Left cardiac atrium (tissue), 4 donors: Measurements from ENCODE around the gene IZUMO4. TPM values are rescaled to one million over a fixed set of nuclear protein-coding genes. Genes with fewer than 3 reads are reported as not detected.

Source experiments
- ATAC-seq, 2 donors: fragments of 200-7000 bp; cut with Tn5 transposase; one replicate each; pipeline ENCODE4 v1.9.1; 2020; ENCODE audit warnings: mild to moderate bottlenecking in 2 of 2, moderate library complexity in 2 of 2
- DNase-seq: peaks from one replicate; pipeline ENCODE4 v3.0.0-alpha.2; 2020
- intact Hi-C, 2 donors: fragments of 100-400 bp; cut with DNase I; formaldehyde crosslinking; loops; one replicate each; pipeline versions ENCODE4 v1.14.1 to v1.15.1; 2022 to 2023
- total RNA-seq, 2 donors: library from RNA; stranded (reverse); fragmentation: NEBNext Ultra II Directional; extraction: Animal tissue kit (Norgen Biotek cat#: 25700); gene quantifications; one replicate each; pipeline ENCODE4 v1.2.1, GENCODE V29; 2021
- donor health status: DM: no; HTN: yes; CAD: no.
- donor health status: DM: no; HTN: yes; CAD: no; lungs with severe emphysema.
- donor health status: DM: yes; HTN: yes; CAD: no.
- donor health status: Dilated cardiomyopathy.

The IZUMO4 gene
- total RNA-seq, 2 donors from 2014 or later = 0.89 to 2.3 TPM

DNA sequence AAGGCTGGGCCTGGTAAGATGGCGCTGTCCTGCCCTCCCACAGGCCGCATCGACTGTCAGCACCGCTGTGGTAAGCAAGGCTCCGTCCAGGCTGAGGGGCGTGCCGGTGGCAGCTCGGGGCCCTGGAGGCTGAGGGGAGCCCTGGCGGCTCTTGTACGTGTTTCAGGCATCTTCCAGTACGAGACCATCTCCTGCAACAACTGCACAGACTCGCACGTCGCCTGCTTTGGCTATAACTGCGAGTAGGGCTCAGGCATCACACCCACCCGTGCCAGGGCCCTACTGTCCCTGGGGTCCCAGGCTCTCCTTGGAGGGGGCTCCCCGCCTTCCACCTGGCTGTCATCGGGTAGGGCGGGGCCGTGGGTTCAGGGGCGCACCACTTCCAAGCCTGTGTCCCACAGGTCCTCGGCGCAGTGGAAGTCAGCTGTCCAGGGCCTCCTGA lies 1.2 kb downstream of the IZUMO4 start:
- intact Hi-C loops = no loop called here
- no peak for ATAC-seq
- DNase-seq = no peak

DNA sequence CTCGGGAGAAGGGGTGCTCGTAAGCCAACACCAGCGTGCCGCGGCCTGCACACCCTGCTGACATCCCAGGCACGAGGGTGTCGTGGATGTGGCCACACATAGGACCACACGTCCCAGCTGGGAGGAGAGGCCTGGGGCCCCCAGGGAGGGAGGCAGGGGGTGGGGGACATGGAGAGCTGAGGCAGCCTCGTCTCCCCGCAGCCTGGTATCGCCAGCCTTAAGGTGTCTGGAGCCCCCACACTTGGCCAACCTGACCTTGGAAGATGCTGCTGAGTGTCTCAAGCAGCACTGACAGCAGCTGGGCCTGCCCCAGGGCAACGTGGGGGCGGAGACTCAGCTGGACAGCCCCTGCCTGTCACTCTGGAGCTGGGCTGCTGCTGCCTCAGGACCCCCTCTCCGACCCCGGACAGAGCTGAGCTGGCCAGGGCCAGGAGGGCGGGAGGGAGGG lies 2.4 kb downstream of the IZUMO4 start:
- DNase-seq (no peak), ATAC-seq (no peak)
- intact Hi-C loops = no loop called here

DNA sequence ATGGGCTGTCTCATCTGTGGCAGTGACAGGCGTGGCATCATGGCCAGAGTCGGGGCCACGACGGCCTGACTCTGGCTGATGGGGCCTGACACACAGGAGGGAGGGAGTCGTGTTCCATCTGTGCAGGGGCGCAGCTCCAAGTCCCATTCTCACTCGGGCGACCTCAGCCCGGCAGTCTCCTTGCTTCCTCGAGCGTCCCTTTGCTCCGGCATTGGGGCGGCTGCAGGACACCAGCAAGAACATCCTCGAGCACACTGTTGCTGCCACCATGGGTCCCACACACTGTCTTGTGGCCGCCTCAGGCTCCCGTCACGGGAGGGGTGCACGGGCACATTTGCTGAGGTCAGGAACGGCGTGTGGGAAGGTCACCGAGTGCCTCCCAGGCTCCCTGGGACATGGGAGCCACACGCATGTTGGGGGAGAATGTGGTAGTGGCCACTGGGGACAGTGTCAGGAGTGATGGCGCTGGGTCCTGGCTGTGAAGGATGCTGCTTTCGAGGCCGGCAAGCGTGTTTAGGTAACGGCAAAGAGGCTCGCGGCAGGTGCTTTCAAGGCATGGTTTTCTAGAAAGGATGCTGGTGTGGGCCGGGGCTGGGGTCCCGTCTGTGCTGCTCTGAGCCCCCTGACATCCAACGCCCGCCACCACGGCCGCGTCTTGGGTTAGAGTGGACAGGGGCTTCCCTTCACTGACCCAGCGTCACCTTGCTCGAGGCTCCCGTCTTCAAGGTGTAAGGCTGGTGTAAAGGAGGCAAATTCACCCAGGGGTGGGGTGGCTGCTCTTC lies 3.4 kb downstream of the IZUMO4 start:
- intact Hi-C loops = no loop called here

DNA sequence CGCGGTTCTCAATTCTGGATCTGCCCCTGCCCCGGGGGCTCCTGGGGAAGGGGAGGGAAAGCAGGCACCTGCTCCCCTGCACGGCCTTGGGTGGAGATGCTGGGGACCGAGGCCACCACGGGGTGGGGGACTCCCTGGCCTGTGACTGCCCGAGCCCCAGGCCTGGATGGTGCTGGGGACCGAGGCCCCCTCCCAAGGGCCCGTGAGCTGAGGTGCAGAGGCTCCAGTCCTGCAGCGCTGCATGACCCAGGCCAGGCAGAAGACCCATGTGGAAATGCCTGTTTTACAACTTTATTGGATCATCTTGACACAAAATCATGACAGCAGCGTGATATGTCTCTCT lies 4.0 kb downstream of the IZUMO4 start:
- no peak for ATAC-seq
- no peak for DNase-seq
- intact Hi-C loops = no loop called here

More for the DNA sequence above, 3.4 kb downstream of the IZUMO4 start:
- ATAC-seq = no peak
- DNase-seq = no peak

DNA sequence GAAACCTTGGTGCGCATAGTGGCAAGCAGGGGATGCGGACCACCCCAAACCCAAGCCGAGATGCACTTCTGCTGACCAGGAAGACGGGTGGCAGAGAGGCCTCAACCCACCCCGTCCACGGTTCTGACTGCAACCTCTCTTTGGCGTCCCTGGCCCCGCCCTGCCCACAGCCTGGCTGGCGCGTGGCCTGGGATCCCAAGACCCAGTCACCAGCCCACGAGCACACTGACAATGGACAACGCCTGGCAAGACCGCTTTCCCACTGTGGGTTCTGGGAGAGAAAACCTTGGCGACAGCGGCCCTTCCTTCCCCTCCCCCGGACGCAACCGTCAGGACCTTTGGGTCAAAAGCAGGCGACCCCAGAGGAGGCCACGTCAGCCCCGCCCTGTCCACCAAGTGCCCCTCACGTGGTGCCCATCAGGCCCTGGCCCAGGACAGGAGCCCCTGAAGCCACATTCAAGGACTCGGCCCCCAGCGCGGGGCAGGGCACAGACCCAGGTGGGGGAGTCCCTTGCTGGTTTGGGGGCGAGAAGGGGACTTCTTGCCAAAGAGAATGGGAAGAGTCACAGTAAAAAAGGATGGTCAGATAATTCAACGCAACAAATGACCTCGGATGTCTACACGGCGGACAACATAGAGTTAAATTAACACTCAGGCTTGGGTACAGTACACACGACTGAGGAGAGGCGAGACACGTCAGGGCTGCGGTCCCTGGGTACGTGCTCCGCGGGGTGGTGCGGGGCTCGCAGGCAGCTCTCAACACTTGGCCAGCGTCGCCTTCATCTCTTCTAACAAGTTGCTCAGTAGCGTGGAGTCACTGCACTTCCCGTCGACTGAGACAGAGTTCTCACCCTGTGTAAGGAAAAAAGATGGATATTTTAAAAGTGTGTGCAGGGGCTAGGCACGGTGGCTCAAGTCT lies 5.0 kb downstream of the IZUMO4 start:
- DNase-seq (no peak), ATAC-seq (no peak)
- intact Hi-C loops = no loop called here

DNA sequence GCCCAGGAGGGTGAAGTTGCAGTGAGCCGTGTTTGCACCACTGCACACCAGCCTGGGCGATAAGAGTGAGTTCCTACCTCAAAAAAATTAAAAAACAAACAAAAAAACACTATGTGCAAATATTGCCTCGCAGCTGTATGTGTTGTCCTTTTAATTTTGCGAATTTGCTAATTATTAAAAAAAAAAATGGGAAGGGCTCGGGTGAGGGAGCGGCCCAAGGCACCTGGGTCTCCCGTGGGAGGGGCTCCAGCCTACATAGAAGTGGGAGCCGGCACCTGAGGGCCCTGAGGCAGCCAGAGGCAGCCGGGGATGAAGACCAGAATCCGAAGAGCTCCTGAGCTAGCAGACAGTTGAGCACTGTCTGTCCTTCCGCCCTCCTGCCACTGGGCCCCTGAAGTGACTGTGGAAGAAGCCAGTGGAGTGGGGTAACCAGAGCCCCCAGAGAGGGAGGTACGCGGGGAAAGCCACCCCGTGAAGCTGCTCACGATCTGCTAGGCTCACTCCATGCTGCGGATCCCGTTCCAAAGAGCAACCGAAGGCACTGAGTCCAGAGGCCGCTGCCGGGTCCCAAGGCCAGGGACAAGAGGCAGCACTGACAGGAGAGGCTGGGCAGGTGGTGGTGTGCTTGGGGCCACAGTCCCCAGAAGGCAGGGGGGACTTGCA lies 6.5 kb downstream of the IZUMO4 start:
- intact Hi-C loops = no loop called here
- ATAC-seq (no peak), DNase-seq (no peak)

DNA sequence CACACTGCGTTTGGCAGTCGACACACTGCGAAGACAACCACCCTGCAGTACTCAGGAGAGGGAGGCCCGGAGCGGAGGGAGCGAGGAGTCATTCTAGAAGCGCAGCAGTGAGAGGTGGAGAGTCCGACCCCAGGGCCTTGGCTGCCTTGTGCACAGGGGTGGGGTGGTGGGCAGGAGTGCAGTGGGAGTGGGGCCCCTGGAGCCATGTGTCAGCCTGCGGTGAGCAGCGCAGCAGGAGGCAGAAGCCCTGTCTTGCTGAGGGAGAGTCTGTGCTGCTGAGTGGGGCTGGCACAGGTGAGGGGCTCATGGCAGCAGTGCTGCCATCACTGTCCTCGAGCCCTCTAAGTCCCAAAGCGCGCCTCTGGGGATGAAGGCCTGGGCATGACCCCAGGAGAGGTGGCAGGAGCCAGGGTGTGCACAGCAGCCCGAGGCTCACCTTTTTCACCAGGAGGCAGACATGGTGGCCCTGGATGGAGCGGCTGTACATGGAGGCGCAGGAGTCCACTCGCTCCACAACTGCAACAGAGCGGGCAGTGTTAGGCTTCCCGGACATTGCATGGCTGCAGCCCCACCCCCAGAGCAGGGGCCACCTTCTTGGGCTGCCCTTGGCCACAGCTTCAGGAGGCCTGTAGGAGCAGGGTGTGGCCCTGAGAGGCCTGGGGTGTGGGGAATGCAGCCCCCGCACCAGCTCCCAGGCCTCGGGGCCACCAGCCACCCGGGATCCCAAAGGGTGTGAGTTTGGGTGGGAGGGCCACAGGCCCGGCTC lies 11.7 kb downstream of the IZUMO4 start:
- no peak for DNase-seq
- ATAC-seq = no peak
- intact Hi-C loops = no loop called here

DNA sequence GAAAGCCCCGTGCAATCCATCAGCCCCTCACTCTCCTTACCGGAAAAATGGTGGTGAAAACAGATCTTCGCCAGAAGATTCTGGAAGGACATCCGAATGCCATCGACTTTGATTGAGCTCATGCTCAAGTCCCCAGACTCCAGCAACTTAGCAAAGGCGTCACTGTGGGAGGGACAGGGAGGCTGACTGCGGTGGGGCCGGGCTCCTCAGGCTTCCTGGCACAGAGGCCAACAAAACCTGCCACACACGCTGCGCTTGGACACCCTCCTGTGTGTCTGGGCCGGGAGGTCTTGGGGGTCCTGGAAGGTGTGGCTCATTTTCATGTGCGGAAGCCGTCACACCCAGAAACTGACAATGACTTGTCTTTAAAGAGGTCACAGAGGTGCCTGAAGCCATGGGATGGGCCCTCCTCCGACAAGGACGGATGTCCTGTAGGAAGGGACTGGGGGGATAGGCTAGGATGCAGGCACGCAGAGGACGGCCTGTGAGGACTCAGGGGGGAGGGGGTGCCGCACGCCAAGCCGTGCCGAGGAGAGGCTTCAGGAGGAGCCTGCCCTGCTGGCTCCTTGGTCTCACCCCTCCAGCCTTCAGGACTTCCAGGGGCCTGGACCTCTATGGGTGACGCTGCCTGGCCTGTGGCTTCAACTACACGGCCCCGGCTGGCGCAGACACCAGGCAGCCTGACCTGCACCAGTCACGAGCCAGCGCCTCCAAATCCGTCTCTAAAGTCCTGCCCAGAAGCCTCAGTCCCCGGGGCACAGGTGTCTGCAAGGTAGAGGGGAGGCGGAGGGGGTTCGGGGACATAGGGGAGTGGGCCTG lies 12.5 kb downstream of the IZUMO4 start:
- DNase-seq = no peak
- intact Hi-C loops = no loop called here
- no peak for ATAC-seq

DNA sequence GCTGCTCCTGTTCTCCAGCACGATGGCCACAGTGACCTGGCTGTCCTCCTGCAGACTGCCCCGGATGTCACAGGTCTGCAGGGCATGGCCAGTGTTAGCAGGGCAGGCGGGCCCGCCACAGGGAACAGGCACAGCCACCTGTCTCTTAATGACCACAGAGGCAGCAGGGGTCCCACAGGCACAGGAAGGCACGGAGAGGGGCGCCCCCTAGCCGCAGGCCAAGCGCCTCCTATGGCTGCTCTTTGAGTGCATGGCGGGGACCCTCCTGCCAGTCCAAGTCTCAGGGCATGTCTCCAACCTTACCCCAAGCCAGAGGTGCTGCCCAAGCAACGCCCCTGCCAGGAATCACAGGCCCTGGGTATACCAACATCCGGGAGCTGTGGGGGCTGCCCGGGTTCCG lies 14.1 kb downstream of the IZUMO4 start:
- no peak for ATAC-seq
- intact Hi-C loops = no loop called here
- DNase-seq = no peak

DNA sequence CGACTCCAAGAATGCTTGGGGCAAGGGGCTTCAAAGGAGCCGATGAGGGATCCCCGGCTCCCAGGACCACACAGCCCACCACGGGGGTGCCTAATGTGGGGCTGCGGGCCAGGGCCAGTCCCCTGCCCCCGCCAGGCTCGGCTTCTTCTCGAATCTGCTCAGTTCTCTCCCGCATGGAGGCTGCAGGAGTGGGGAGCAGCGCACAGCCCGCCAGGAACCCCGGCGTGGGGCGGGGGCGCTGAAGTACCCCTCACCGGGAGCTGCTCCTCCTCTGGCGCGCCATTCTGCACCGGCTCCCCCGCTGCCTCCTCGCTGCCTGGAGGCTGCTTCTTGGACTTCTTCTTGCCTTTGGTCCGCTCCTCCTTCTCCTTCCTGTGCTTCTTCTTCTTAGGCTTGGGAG lies 14.7 kb downstream of the IZUMO4 start:
- intact Hi-C loops = no loop called here
- no peak for DNase-seq
- no peak for ATAC-seq

DNA sequence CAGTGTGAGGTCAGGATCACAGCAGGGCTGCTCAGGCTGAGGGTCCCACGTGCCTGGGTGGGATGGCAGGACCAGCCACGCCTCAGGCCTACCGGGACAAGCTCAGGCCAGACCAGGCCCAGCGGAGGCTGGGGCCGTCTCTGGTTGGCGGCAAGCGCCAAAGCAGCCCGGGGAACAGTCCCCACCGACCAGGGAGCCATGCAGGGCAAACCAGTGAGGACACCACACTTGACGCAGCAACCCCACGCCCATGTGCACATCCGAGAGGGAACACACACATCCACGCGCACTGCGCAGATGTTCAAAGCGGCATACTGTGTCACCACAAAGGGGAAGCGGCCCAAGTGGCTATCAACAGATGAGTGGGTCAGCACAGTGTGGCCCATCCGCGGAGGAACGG lies 15.2 kb downstream of the IZUMO4 start:
- intact Hi-C loops = no loop called here
- DNase-seq (no peak), ATAC-seq (no peak)

DNA sequence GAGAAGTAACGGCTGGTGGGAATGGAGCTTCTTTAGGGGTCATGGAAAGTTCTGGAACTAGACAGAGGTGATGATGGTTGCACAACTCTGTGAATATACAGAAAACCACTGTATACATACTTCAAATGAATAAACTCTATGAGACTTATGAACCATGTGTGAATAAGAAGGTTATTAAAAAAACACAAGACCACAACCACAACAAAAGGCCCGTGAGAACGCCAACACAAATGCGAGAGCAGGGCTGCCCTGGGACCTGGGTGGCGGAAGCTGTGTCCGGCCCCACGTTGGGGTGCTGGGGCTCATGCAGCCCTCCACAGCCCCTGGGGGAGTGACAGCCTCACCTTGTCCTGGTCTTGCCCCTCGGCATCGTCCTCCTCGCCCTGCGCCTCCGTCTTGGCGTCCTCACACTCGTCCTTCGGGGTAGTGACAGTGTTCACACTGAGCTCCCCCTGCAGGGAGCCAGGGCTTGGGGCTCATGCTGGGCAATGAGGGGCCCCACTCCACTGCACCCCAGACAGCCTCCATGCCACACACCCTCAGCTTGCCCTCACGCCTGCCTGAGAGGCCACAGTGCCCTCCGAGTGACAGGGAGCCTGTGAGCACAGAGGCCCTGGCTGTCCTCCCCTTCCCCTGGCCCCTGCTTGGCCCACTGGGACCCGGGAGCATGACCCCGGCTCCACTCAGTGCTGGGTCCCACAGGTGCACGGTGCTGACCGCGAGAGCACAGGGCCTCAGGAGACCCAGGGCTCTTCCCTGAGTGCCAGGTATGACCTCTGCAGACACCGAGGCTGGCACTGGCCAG lies 16.0 kb downstream of the IZUMO4 start:
- intact Hi-C loops = no loop called here
- DNase-seq = no peak
- no peak for ATAC-seq

DNA sequence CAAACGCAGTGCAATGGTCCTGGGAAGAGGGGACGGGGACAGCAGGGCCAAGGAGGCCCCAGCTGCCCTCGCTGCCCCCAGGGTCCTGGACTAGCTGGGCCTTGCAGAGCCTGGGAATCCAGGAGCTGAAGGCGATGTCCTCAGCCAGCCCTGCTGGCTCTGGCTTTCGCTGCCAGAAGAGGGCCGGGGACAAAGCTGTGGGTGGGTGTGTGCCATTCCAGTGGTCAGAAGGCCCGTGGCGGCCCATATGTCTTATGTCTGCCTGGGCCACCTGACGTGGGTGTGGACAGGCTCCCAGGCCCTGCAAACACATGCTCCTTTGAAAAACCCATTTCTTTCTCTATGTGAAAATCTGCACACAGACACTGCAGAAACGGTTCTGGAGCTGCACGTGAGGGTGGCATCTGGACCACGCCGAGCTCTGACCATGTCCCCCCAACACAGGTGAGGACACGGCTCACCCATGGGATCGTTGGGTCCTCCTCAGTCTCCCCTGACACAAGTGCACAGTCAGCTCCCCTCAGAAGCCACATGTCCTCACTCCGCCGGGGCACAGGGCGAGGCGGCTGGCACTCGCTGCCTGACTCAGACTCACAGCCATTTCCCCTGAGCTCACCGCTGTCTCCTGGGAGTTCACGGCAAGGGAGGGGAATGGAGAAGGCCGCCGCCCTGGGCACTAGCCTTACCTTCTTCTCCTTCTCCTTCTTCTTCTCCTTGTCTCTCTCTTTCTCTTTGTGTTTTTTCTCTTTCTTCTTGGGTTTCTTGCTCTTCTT lies 16.9 kb downstream of the IZUMO4 start:
- intact Hi-C loops = no loop called here
- ATAC-seq (no peak), DNase-seq (no peak)

DNA sequence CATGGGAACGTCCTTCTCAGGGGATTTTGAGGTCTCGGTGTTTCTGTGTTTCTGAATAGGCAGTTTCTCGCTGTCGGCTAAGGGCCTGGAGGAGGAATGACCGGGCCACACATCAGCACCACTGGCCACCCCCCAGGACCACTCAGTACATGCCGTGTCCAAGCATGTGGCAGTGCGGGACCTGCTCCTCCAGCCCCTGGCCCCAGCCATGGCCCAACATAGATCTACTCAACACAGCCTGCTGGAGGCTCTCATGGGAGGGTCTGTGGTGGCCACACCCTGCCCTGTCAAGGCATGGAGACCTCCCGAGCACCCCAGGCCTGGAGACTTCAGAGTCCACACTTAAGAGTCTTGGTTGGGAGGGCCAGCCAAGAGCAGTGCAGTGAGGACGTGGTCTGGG lies 17.5 kb downstream of the IZUMO4 start:
- no peak for DNase-seq
- ATAC-seq = no peak
- intact Hi-C loops = no loop called here

DNA sequence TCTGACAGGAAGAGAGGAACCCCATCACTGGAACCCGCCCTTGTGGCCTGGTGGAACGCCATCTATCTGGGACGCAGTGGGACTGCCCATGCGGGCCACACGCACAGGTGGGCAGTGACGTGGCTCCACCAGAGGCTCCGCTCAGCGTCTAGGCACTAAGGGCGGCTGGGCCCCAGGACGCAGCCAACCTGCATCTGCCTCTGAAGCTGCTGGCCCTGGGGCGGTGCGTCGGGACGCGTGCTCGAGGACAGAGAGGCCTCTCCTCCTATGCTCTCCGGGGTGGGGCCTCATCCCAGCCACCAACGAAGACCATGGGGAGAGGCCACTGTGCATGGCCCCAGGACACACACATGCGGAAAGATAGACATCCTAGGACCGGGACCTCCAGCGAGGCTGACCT lies 18.1 kb downstream of the IZUMO4 start:
- ATAC-seq (no peak), DNase-seq (no peak)
- intact Hi-C loops = no loop called here

DNA sequence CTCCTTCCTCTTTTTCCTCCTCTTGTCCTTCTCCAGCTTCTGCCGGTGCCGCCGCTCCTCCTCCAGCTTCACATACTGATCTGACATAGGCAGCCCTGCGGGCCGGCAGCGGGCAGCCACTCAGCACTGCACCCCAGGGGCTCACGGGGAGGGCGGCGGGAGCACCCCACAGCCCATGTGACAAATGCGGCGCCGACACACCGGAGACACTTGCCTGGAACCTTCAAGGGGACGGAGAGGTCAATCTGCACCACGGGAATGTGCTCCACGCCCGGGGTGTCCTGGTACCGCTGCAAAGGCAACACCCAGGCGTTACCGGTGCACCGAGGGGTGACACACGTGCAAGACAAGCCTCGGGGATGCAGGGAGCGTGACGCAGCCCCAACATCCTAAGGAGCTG lies 18.6 kb downstream of the IZUMO4 start:
- DNase-seq (no peak), ATAC-seq (no peak)
- intact Hi-C loops = no loop called here

DNA sequence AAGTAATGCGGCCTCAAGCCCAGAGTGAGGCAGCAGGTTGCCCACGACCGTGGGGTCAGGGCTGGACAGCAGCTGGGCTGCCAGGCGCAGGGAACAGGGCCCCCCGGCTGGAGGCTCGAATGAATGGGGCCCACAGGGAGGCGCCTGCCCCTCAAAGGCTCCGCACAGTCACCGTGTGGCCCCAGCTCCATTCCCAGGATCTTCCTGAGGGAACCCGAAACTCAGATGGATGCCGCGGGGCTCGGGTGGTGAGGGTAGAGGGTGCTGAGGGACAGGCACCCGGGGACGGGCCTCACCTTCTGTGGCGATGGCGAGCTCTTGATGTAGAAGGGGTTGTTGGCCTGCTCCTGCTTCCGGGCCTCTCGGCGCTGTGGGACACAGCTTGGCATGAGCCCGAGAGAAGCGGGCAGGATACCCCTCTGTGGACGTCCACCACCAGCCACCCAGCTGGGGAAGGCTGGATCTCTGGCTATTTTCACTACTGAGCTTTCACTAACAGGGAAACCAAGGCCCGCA lies 19.3 kb downstream of the IZUMO4 start:
- no peak for ATAC-seq
- DNase-seq = no peak

More for the DNA sequence above, 19.3 kb downstream of the IZUMO4 start:
- intact Hi-C loops = no loop called here
